Glomerular visceral epithelial cell (primary cell): ENCODE data around the gene LRRC26.

Experiments
- DNase-seq: peaks from one replicate; pipeline ENCODE4 v3.0.0-alpha.2; 2016; ENCODE audit errors: extremely low spot score

Gene LRRC26

GRCh38 chr9:137183980-137184595 lies 14.2 kb upstream of the LRRC26 start:
- no peak for DNase-seq

- DNase-seq = no peak
Observed at GRCh38 chr9:137182836-137183235, 13.0 kb upstream of the LRRC26 start.

- DNase-seq = no peak
Observed at GRCh38 chr9:137181680-137182079, 11.8 kb upstream of the LRRC26 start.

- DNase-seq = no peak
Observed at GRCh38 chr9:137180491-137180890, 10.6 kb upstream of the LRRC26 start.

- no peak for DNase-seq
Observed at GRCh38 chr9:137179761-137180160, 9.9 kb upstream of the LRRC26 start.

- DNase-seq = no peak
Observed at GRCh38 chr9:137178939-137179630, 9.2 kb upstream of the LRRC26 start.

- no peak for DNase-seq
Observed at GRCh38 chr9:137178201-137178938, 8.5 kb upstream of the LRRC26 start.

- DNase-seq = peak; percentile 40
Observed at GRCh38 chr9:137176302-137177182, 6.7 kb upstream of the LRRC26 start.

- no peak for DNase-seq
Observed at GRCh38 chr9:137175345-137175961, 5.6 kb upstream of the LRRC26 start.

- no peak for DNase-seq
Observed at GRCh38 chr9:137174722-137175293, 5.0 kb upstream of the LRRC26 start.

- no peak for DNase-seq
Observed at GRCh38 chr9:137173796-137174664, 4.2 kb upstream of the LRRC26 start.

- DNase-seq = no peak
Observed at GRCh38 chr9:137172901-137173795, 3.3 kb upstream of the LRRC26 start.

- DNase-seq = no peak
Observed at GRCh38 chr9:137171149-137171900, 1.5 kb upstream of the LRRC26 start.

GRCh38 chr9:137170486-137171148 lies 766 bp upstream of the LRRC26 start:
- no peak for DNase-seq

- DNase-seq = peak; percentile 45
Observed at GRCh38 chr9:137168904-137169856, 671 bp downstream of the LRRC26 start.

GRCh38 chr9:137168573-137168903 lies 1.3 kb downstream of the LRRC26 start:
- no peak for DNase-seq
